ENCODE data around the gene PPP1R3E. TPM values are rescaled to one million over a fixed set of nuclear protein-coding genes. Genes with fewer than 3 reads are reported as not detected.

Gene PPP1R3E
- total and polyA plus RNA-seq, 2 of the 13 experiments (the other 11 are each of a cell fraction or from before 2014, with no cell fraction given) = 16.5 to 26.5 TPM

- TF ChIP-seq, protein P1, sequence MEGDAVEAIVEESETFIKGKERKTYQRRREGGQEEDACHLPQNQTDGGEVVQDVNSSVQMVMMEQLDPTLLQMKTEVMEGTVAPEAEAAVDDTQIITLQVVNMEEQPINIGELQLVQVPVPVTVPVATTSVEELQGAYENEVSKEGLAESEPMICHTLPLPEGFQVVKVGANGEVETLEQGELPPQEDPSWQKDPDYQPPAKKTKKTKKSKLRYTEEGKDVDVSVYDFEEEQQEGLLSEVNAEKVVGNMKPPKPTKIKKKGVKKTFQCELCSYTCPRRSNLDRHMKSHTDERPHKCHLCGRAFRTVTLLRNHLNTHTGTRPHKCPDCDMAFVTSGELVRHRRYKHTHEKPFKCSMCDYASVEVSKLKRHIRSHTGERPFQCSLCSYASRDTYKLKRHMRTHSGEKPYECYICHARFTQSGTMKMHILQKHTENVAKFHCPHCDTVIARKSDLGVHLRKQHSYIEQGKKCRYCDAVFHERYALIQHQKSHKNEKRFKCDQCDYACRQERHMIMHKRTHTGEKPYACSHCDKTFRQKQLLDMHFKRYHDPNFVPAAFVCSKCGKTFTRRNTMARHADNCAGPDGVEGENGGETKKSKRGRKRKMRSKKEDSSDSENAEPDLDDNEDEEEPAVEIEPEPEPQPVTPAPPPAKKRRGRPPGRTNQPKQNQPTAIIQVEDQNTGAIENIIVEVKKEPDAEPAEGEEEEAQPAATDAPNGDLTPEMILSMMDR (CRISPR knock-in tag; IDR thresholded peaks at IDR 0.05) = peak; percentile 92
- TF ChIP-seq, protein P2, sequence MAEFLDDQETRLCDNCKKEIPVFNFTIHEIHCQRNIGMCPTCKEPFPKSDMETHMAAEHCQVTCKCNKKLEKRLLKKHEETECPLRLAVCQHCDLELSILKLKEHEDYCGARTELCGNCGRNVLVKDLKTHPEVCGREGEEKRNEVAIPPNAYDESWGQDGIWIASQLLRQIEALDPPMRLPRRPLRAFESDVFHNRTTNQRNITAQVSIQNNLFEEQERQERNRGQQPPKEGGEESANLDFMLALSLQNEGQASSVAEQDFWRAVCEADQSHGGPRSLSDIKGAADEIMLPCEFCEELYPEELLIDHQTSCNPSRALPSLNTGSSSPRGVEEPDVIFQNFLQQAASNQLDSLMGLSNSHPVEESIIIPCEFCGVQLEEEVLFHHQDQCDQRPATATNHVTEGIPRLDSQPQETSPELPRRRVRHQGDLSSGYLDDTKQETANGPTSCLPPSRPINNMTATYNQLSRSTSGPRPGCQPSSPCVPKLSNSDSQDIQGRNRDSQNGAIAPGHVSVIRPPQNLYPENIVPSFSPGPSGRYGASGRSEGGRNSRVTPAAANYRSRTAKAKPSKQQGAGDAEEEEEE (CRISPR knock-in tag; IDR thresholded peaks at IDR 0.05; ENCODE audit: borderline replicate concordance) = peak; percentile 1; the same call in 1 of the 2 replicates
- no peak for TF ChIP-seq PLSCR1 (CRISPR knock-in tag; IDR thresholded peaks at IDR 0.05; ENCODE audit: borderline replicate concordance)
- TF ChIP-seq ZC3H13 (CRISPR knock-in tag; IDR thresholded peaks at IDR 0.05) = no peak
- TF ChIP-seq IKZF4 (CRISPR knock-in tag; IDR thresholded peaks at IDR 0.05; ENCODE audit: borderline replicate concordance, low read depth, not compliant biosample characterization) = peak; percentile 53
- TF ChIP-seq, protein P3, sequence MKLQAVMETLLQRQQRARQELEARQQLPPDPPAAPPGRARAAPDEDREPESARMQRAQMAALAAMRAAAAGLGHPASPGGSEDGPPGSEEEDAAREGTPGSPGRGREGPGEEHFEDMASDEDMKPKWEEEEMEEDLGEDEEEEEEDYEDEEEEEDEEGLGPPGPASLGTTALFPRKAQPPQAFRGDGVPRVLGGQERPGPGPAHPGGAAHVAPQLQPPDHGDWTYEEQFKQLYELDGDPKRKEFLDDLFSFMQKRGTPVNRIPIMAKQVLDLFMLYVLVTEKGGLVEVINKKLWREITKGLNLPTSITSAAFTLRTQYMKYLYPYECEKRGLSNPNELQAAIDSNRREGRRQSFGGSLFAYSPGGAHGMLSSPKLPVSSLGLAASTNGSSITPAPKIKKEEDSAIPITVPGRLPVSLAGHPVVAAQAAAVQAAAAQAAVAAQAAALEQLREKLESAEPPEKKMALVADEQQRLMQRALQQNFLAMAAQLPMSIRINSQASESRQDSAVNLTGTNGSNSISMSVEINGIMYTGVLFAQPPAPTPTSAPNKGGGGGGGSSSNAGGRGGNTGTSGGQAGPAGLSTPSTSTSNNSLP (IDR thresholded peaks at IDR 0.05; ENCODE audit: low read depth, low read length) = peak; percentile 74; the same call in 1 of the 2 replicates
- TF ChIP-seq CHD2 (IDR thresholded peaks at IDR 0.05; ENCODE audit: low read depth, low read length) = peak; percentile 64
- 0 out of 2 replicates have a peak, but pooled peaks have one; percentile 46 for TF ChIP-seq ZFP36L2 (CRISPR knock-in tag; IDR thresholded peaks at IDR 0.05)
- TF ChIP-seq, protein P4, sequence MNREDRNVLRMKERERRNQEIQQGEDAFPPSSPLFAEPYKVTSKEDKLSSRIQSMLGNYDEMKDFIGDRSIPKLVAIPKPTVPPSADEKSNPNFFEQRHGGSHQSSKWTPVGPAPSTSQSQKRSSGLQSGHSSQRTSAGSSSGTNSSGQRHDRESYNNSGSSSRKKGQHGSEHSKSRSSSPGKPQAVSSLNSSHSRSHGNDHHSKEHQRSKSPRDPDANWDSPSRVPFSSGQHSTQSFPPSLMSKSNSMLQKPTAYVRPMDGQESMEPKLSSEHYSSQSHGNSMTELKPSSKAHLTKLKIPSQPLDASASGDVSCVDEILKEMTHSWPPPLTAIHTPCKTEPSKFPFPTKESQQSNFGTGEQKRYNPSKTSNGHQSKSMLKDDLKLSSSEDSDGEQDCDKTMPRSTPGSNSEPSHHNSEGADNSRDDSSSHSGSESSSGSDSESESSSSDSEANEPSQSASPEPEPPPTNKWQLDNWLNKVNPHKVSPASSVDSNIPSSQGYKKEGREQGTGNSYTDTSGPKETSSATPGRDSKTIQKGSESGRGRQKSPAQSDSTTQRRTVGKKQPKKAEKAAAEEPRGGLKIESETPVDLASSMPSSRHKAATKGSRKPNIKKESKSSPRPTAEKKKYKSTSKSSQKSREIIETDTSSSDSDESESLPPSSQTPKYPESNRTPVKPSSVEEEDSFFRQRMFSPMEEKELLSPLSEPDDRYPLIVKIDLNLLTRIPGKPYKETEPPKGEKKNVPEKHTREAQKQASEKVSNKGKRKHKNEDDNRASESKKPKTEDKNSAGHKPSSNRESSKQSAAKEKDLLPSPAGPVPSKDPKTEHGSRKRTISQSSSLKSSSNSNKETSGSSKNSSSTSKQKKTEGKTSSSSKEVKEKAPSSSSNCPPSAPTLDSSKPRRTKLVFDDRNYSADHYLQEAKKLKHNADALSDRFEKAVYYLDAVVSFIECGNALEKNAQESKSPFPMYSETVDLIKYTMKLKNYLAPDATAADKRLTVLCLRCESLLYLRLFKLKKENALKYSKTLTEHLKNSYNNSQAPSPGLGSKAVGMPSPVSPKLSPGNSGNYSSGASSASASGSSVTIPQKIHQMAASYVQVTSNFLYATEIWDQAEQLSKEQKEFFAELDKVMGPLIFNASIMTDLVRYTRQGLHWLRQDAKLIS (CRISPR knock-in tag; IDR thresholded peaks at IDR 0.05) = peak; percentile 22; the same call in 1 of the 2 replicates
- peak; percentile 23; the same call in 1 of the 2 replicates for TF ChIP-seq DNMT1 (CRISPR knock-in tag; IDR thresholded peaks at IDR 0.05)
- no peak; the same call in none of the 2 replicates for TF ChIP-seq ZNF580 (CRISPR knock-in tag; IDR thresholded peaks at IDR 0.05; ENCODE audit: borderline replicate concordance, low read depth)
- TF ChIP-seq ZNF619 (CRISPR knock-in tag; IDR thresholded peaks at IDR 0.05) = 0 out of 2 replicates have a peak, but pooled peaks have one; percentile 9
- peak; percentile 75; the same call in 1 of the 2 replicates for TF ChIP-seq POLR2AphosphoS2 (IDR thresholded peaks at IDR 0.05; ENCODE audit: low read depth, low read length)
- TF ChIP-seq HNRNPUL1 (IDR thresholded peaks at IDR 0.05; ENCODE audit: low read depth, low read length) = no peak
- peak; percentile 86 for TF ChIP-seq KDM4B (CRISPR knock-in tag; IDR thresholded peaks at IDR 0.05)
- peak; percentile 39; the same call in 1 of the 2 replicates for TF ChIP-seq WIZ (CRISPR knock-in tag; IDR thresholded peaks at IDR 0.05)
- TF ChIP-seq ZBTB42 (CRISPR knock-in tag; IDR thresholded peaks at IDR 0.05) = no peak
- TF ChIP-seq RARA (CRISPR knock-in tag; IDR thresholded peaks at IDR 0.05) = peak; percentile 64
Measured at GRCh38 chr14:23301288-23301968, 1.2 kb downstream of the PPP1R3E start (continued).
